ENCODE data around the gene MOB3B. TPM values are rescaled to one million over a fixed set of nuclear protein-coding genes. Genes with fewer than 3 reads are reported as not detected.

Gene MOB3B
- total RNA-seq, 3 donors from 2014 or later, result 12.8 to 19.3 (median 13.1) TPM

- Histone ChIP-seq H3K4me3 (no peak overlapping the region), H3K36me3 (no peaks in the 10 kb centered on the region), H3K27ac (no peak overlapping the region), H3K9me3 (no peaks in the 10 kb centered on the region), H3K4me1 (no peaks in the 10 kb centered on the region), H3K27me3 (no peaks in the 10 kb centered on the region)
- no peak for TF ChIP-seq POLR2A (IDR thresholded peaks at IDR 0.05)
- TF ChIP-seq POLR2AphosphoS5 (IDR thresholded peaks at IDR 0.05), result no peak
- no peak for TF ChIP-seq CTCF (IDR thresholded peaks at IDR 0.05)
- DNase-seq (ENCODE audit: low spot score in 2 of 2), result no peak
- intact Hi-C loops (cut with DNase I; ENCODE audit: low total_unique reads), result no loop called here
Measured at GRCh38 chr9:27348785-27349697, 180.6 kb downstream of the MOB3B start.

GRCh38 chr9:27347889-27348288 lies 181.7 kb downstream of the MOB3B start:
- TF ChIP-seq CTCF (IDR thresholded peaks at IDR 0.05), result no peak
- no peak for TF ChIP-seq POLR2A (IDR thresholded peaks at IDR 0.05)
- TF ChIP-seq POLR2AphosphoS5 (IDR thresholded peaks at IDR 0.05), result no peak
- H3K27me3 ChIP-seq, result no peaks in the 10 kb centered on the region
- no peaks in the 10 kb centered on the region for H3K9me3 ChIP-seq
- no peak for DNase-seq (ENCODE audit: low spot score in 2 of 2)
- no peak overlapping the region for H3K27ac ChIP-seq
- H3K36me3 ChIP-seq, result no peaks in the 10 kb centered on the region
- no peaks in the 10 kb centered on the region for H3K4me1 ChIP-seq
- no peak overlapping the region for H3K4me3 ChIP-seq
- intact Hi-C loops (cut with DNase I; ENCODE audit: low total_unique reads), result loop anchor here (2.0 kb wide), 1 partner anchor 13 kb away; no protein-coding TSS in a partner anchor

- TF ChIP-seq CTCF (IDR thresholded peaks at IDR 0.05) (no peak), POLR2AphosphoS5 (IDR thresholded peaks at IDR 0.05) (no peak), POLR2A (IDR thresholded peaks at IDR 0.05) (no peak)
- Histone ChIP-seq H3K36me3 (no peaks in the 10 kb centered on the region), H3K27me3 (no peaks in the 10 kb centered on the region), H3K27ac (no peak overlapping the region), H3K4me3 (no peak overlapping the region), H3K4me1 (peaks cover 0 to 8% of the 10 kb centered on the region in 2 donors), H3K9me3 (no peaks in the 10 kb centered on the region)
- intact Hi-C loops (cut with DNase I; ENCODE audit: low total_unique reads), result no loop called here
- DNase-seq (ENCODE audit: low spot score in 2 of 2), result no peak
Measured at GRCh38 chr9:27344776-27345175, 184.8 kb downstream of the MOB3B start.

- peak overlapping the region; percentile 71 to 89 for H3K27ac ChIP-seq
- no peak for TF ChIP-seq CTCF (IDR thresholded peaks at IDR 0.05)
- no peak for TF ChIP-seq POLR2A (IDR thresholded peaks at IDR 0.05)
- H3K27me3 ChIP-seq, result no peaks in the 10 kb centered on the region
- H3K4me1 ChIP-seq, result peaks cover 7 to 23% of the 10 kb centered on the region in 2 donors
- no peak for DNase-seq (ENCODE audit: low spot score in 2 of 2)
- H3K9me3 ChIP-seq, result no peaks in the 10 kb centered on the region
- intact Hi-C loops (cut with DNase I; ENCODE audit: low total_unique reads), result no loop called here
- H3K36me3 ChIP-seq, result no peaks in the 10 kb centered on the region
- no peak overlapping the region for H3K4me3 ChIP-seq
Measured at GRCh38 chr9:27341545-27342294, 187.9 kb downstream of the MOB3B start.
